ENCODE results near the gene SNX5. TPM values are rescaled to one million over a fixed set of nuclear protein-coding genes. Genes with fewer than 3 reads are reported as not detected.
A peak's percentile ranks its signal among the peaks of the same experiment; 100 is the strongest.

SNX5 gene
- total and polyA plus RNA-seq, 10 of the 15 experiments (the other 5 are each of a cell fraction or from before 2014, with no cell fraction given), result 92.9 to 316 (median 245) TPM

DNA sequence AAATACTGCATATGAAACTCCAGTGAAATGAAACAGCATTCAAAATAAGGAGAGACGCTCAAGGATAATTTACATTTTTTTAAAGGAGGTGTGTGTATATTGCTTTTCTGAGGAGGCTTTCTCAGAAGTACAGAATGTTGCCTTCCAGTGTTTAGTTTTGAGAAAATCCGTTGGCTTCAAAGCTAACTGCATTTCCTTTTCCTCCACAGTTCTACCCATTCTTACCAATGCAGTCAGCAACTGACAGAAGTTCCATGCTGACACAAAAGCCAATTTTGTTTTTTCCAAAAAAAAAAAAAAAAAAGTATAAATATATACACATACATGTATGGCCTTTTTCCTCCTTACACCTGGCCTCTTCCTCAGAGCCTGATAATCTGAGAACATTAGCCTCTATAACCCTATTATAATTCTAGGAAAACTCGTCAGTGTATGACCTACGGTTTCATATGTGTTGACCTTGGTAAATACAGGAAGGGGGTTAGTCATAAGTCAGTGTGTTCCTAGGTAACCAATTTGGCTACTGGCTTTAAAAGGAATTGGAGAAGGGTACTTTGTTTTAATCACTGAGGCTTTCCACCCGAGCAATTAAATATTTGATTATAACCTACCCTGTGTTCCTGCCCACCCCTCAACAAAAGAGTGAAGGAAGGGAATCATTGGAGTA, 24.4 kb upstream of the SNX5 start:
- POLR2A ChIA-PET, result interaction anchor here (0.6 to 1.0 kb wide), 3 partner anchors 11 to 344 kb away, joined by 3 to 4 read pairs (median 3); no protein-coding TSS in a partner anchor
- SMC1A ChIA-PET (ENCODE audit: uncharacterized antibody, unreplicated experiment), result interaction anchor here (1.1 to 2.9 kb wide), 11 partner anchors 9 to 488 kb away, joined by 3 to 12 read pairs (median 4); no protein-coding TSS in a partner anchor
- FAIRE-seq, result no peak

More for the DNA sequence above, 24.4 kb upstream of the SNX5 start:
- Histone ChIP-seq H3K27me3 (replicated peaks in 1 of 2; ENCODE audit: control insufficient read depth in 2 of 2, insufficient read depth in 2 of 2, low read length in 1 of 2) (no peaks in the 10 kb centered on the region), H3K4me3 (no peak overlapping the region), H4K20me1 (ENCODE audit: control insufficient read depth, insufficient read depth) (no peaks in the 10 kb centered on the region), H3K79me2 (ENCODE audit: control insufficient read depth, insufficient read depth, low read length) (no peaks in the 10 kb centered on the region), H3K27ac (ENCODE audit: control insufficient read depth, insufficient read depth) (peak overlapping the region; percentile 41), H3K36me3 (ENCODE audit: control insufficient read depth in 2 of 2, insufficient read depth in 2 of 2, low read length in 1 of 2) (peaks cover 2 to 7% of the 10 kb centered on the region in 2 experiments; a peak in 3 of 4 replicates), H3K9me3 (replicated peaks; ENCODE audit: control insufficient read depth, insufficient read depth, low read length) (no peaks in the 10 kb centered on the region), H2AFZ (ENCODE audit: control insufficient read depth, low read depth, low read length) (no peak overlapping the region), H3K4me2 (ENCODE audit: control insufficient read depth, insufficient read depth) (peak overlapping the region; percentile 60), H3K9ac (ENCODE audit: control insufficient read depth, insufficient read depth, low read length) (no peak overlapping the region), H3K4me1 (ENCODE audit: control insufficient read depth, insufficient read depth, low read length) (peaks cover 21% of the 10 kb centered on the region)
- CTCF ChIA-PET, result interaction anchor here (1.0 to 7.3 kb wide), 8 partner anchors 9 to 487 kb away, joined by 3 to 45 read pairs (median 11); no protein-coding TSS in a partner anchor
- RAD21 ChIA-PET (ENCODE audit: unreplicated experiment), result interaction anchor here (0.7 to 2.0 kb wide), 7 partner anchors 11 to 487 kb away, joined by 3 to 9 read pairs (median 5); partner anchors contain the start of gene SNX5
- in situ Hi-C loops (cut with MboI) (no loop called here), intact Hi-C loops (cut with micrococcal nuclease; ENCODE audit: unreplicated experiment) (loop anchor here (2.0 to 5.0 kb wide), 3 partner anchors 24 to 310 kb away; partner anchors contain the start of genes MGME1, RRBP1 and SNX5)
- TF ChIP-seq NRF1 (conservative IDR thresholded peaks at IDR 0.05; ENCODE audit: low read depth, low read length), result no peak
- no peak for TF ChIP-seq ZZZ3 (IDR thresholded peaks at IDR 0.05; ENCODE audit: control insufficient read depth, insufficient read length, low read depth)
- TF ChIP-seq CBX5 (IDR thresholded peaks at IDR 0.05; ENCODE audit: low read depth), result no peak
- TF ChIP-seq, protein P1, sequence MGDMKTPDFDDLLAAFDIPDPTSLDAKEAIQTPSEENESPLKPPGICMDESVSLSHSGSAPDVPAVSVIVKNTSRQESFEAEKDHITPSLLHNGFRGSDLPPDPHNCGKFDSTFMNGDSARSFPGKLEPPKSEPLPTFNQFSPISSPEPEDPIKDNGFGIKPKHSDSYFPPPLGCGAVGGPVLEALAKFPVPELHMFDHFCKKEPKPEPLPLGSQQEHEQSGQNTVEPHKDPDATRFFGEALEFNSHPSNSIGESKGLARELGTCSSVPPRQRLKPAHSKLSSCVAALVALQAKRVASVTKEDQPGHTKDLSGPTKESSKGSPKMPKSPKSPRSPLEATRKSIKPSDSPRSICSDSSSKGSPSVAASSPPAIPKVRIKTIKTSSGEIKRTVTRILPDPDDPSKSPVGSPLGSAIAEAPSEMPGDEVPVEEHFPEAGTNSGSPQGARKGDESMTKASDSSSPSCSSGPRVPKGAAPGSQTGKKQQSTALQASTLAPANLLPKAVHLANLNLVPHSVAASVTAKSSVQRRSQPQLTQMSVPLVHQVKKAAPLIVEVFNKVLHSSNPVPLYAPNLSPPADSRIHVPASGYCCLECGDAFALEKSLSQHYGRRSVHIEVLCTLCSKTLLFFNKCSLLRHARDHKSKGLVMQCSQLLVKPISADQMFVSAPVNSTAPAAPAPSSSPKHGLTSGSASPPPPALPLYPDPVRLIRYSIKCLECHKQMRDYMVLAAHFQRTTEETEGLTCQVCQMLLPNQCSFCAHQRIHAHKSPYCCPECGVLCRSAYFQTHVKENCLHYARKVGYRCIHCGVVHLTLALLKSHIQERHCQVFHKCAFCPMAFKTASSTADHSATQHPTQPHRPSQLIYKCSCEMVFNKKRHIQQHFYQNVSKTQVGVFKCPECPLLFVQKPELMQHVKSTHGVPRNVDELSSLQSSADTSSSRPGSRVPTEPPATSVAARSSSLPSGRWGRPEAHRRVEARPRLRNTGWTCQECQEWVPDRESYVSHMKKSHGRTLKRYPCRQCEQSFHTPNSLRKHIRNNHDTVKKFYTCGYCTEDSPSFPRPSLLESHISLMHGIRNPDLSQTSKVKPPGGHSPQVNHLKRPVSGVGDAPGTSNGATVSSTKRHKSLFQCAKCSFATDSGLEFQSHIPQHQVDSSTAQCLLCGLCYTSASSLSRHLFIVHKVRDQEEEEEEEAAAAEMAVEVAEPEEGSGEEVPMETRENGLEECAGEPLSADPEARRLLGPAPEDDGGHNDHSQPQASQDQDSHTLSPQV (IDR thresholded peaks at IDR 0.05), result no peak
- no peak for TF ChIP-seq RBBP5 (conservative IDR thresholded peaks at IDR 0.05)
- TF ChIP-seq, protein P2, sequence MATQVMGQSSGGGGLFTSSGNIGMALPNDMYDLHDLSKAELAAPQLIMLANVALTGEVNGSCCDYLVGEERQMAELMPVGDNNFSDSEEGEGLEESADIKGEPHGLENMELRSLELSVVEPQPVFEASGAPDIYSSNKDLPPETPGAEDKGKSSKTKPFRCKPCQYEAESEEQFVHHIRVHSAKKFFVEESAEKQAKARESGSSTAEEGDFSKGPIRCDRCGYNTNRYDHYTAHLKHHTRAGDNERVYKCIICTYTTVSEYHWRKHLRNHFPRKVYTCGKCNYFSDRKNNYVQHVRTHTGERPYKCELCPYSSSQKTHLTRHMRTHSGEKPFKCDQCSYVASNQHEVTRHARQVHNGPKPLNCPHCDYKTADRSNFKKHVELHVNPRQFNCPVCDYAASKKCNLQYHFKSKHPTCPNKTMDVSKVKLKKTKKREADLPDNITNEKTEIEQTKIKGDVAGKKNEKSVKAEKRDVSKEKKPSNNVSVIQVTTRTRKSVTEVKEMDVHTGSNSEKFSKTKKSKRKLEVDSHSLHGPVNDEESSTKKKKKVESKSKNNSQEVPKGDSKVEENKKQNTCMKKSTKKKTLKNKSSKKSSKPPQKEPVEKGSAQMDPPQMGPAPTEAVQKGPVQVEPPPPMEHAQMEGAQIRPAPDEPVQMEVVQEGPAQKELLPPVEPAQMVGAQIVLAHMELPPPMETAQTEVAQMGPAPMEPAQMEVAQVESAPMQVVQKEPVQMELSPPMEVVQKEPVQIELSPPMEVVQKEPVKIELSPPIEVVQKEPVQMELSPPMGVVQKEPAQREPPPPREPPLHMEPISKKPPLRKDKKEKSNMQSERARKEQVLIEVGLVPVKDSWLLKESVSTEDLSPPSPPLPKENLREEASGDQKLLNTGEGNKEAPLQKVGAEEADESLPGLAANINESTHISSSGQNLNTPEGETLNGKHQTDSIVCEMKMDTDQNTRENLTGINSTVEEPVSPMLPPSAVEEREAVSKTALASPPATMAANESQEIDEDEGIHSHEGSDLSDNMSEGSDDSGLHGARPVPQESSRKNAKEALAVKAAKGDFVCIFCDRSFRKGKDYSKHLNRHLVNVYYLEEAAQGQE (IDR thresholded peaks at IDR 0.05; ENCODE audit: low read depth, low read length), result no peak
- TF ChIP-seq TBL1XR1 (IDR thresholded peaks at IDR 0.05; ENCODE audit: low read depth, low read length), result no peak
- no peak for TF ChIP-seq NR2C2 (IDR thresholded peaks at IDR 0.05; ENCODE audit: borderline replicate concordance, control insufficient read depth, insufficient read length, low read depth)
- no peak for ATAC-seq
- 34% methylated on average over 5 of the region's 5 CpGs for WGBS (ENCODE audit: insufficient coverage, insufficient replicate concordance, low lambda C conversion rate, missing lambda C conversion rate)
- no TSS peak for BruUV-seq (replicated peaks)
- DNase-seq (ENCODE audit: low read depth, low spot score), result no peak
